Measurements from ENCODE around the gene HAUS1.

The HAUS1 gene, protein sequence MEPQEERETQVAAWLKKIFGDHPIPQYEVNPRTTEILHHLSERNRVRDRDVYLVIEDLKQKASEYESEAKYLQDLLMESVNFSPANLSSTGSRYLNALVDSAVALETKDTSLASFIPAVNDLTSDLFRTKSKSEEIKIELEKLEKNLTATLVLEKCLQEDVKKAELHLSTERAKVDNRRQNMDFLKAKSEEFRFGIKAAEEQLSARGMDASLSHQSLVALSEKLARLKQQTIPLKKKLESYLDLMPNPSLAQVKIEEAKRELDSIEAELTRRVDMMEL

DNA sequence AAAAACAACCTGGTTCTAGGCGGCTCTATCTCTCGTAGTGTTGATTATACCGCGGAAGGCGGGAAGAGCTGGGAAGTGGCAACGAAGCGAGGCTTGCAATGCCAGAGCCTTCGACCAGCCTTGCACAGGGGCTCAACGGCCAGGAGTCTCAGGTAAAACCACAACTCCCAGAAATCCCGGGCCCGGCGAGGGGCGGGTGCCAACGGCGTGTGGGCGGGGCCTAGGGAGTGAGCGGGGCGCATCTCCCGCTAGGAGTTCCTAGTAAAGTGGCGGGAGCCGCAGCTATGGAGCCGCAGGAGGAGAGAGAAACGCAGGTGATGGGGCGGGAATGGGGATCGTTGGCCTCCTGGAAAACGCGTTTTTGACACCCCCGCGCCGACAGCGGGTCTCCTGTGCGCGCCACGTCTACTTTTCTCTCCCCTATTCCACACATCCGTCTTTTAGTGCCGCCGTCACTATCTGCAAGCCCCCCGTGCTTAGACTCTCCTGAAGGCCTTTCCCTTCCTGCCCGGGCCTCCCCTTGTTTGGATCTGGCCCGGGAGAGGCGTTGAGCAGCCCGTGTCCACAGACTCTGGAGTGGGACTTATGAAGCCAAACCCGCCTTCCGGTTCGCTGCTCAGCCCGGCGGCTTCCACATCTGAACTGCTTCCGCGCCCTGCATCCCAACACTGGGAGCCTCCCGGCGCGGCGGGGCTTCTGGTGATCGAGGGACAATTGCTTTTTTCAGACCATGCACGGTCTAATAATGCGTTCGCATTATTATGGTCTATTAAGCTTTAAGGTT lies at the start of gene HAUS1:
Gene HAUS1 (plus strand): TSS at position 258 of the 784 bp plus-strand sequence. CDS start 27 bp downstream, at position 285.
- peak; percentile 98 for DNase-seq (ENCODE audit: low spot score)

DNA sequence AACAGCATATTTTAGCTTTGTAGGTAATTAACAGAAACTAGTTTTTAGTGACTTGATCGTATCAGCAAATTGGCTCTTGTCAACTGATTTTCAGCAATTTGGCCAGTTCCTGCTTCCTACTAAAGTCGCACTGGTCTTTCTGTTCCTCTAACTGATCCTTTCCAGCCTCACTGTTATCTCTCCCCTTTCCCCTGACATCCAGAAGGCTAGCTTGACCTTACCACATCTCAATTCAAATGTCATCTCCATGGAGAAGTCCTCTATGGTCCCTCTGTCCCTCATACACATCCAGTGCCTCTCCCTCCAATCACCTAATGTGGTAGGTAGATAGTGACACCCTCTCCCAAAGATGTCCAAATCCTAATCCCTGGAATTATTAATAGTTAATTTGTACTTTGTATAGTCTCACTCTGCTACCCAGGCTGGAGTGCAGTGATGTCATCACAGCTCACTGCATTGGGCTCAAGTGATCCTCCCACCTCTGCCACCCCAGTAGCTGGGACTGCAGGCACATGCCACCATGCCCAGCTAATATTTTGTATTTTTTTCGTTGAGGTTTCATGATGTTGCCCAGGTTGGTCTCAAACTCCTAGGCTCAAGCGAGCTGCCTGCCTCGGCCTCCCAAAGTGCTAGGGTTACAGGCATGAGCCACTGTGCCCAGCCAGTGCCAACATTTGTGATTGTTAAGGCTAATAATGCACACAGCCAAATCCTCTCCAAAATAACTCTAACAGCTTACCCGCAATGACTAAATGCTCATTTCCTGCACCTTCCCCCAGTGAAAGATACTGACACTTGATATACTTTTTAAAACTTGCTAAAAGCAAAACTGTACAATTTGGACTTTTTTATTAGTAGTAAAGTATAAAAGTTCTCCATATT lies 49.0 kb upstream of the HAUS1 start:
- DNase-seq (ENCODE audit: low spot score): no peak

DNA sequence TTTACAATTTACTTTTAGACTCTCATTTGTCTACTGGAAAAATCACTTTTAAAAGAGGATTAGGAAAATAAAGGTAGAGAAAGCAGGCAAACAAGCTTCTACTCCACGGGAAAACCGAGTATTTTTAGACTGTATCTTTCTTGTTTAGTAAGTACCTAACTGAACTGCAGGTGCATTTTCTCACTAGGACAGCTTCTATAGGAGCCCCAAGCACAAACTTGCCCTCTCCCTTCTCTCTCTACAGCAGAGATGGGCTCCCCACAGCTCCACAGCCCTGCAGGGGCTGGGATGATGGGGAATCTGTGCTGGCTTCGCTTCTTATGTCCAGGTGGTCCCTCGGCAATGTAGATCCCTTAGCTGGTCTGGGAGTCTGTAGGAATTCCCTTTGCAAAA lies 48.4 kb upstream of the HAUS1 start:
- no peak for DNase-seq (ENCODE audit: low spot score)

DNA sequence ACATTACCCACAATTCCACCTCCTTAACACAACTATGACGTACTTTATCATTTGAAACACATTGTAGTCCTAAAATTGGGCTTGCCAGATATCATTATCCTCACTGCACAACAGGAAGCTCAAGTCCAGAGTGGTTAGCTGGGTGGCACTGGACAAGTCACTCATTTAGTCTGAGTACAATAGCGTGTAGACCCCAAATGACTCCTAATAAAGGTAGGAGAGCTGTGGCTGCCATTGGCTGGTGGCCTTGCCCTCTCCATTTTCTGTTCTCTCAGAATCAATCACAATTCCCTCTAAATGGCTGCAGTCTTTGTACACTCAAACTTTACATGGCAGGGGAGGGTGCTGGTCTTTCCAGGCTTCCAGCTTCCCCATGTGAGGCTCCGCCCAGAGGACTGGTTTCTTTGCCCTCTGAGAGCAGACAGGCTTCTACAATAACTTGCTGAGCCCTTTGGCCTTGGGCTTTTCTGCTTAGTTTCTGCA lies 43.8 kb upstream of the HAUS1 start:
- no peak for DNase-seq (ENCODE audit: low spot score)

DNA sequence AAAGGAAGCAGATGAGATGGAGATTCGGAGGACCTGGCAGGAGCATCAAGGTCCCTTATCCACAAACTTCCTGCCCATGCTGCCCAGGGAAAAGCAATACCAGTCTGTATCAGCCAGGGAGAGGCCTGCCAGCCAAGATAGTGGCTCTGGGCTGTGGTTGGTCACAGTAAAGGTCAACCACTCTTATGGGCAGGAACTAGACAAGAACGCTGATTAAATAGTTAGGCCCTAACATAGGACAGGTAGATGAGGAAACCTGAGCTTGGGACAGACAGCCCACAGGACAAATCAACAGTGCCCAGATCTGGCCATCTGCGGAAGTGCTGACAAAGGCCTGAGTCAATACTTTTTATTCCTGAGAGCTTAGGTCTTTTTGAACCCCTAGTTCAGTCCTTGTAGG lies 42.8 kb upstream of the HAUS1 start:
- no peak for DNase-seq (ENCODE audit: low spot score)

DNA sequence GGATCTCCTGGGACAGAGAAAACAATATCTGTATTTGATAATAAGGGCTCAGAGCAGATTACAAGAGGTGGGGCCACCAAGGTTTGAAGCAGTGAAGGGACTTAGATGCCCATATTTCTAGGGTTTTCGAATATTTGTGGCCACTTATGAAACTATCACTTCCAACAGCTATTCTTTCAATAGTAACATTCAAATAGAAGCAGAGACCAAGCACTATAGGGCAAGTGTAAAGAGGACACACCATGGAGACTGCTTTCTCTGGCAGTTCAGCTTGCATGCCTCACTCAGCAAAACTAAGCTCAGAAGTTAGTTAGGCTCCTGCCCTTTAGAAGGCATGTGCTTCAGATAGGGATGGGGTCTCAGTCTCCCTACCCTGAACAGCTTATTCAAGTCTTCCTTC lies 42.4 kb upstream of the HAUS1 start:
- no peak for DNase-seq (ENCODE audit: low spot score)

DNA sequence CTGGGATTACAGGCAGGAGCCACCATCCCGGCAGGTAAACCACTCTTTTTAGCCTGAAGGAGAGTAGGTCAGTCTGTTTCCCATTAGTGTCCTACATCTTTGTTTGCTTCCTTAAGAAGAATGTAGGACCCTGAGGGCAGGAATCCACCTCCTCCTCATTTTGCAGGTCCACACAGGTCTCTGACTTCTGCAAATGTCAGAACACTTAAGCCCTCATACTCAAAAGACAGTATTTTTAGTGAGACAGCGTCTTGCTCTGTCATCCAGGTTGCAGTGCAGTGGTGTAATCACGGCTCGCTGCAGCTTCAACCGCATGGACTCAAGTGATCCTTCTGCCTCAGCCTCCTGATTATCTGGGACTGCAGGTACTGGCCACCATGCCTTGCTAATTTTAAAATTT lies 41.4 kb upstream of the HAUS1 start:
- no peak for DNase-seq (ENCODE audit: low spot score)

DNA sequence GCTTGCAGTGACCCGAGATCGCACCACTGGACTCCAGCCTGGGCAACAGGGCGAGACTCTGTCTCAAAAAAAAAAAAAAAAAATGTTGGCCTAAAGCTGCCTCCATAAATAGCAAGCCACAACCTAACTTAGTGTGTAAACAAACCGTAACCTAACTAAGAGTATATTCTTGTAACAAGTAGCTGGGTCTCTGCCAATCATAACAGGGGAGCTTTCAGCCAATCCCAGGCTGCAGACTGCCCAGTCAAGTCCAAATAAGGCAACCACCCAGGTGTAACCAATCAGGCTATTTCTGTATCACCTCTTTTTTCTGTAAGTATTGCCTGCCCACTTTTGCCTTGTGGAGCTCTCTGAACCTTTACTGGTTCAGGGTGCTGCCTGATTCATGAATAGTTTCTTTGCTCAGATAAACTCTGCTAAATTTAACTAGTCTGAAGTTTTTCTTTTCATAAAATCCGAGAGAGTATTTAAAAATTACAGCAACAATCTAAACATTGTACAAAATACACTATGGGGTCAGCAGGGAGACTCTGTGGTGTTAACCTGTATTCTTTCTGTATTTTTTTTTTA lies 36.7 kb upstream of the HAUS1 start:
- DNase-seq (ENCODE audit: low spot score): no peak

DNA sequence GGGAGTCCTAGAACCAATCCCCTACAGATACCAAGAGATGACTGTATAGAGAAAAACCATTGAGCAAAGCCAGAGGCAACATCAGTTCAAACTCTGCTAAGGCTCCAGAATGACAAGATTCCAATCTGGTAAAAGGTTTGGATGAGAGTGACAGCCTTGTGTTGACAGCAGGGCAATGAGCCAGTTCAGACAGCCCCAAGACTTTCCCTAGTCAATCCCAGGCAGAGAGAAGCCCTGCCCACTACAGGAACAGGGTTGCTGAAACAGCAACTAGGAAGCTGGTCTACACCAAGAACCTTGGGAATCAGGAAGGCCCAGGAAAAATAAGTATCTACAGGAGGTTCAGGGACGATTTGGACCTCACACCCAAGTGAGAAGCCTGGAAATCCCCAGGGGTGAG lies 35.4 kb upstream of the HAUS1 start:
- no peak for DNase-seq (ENCODE audit: low spot score)

DNA sequence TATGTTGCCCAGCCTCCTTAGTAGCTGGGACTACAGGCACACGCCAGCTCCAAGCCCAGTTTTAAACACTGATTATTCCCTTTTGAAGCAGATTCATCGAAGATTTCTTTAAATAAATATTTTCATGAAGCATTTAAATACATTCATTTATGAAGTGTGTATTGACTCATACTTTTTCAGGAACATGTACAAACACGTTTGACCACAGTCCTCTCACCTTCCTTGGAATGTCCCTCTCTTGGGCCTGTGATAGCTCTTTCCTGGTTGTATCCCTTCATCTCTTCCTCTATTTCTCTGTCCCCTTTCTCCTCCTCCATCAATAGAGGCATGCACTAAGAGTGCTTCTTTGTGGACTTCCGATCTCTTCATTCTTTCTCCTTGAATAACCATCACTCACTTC lies 34.7 kb upstream of the HAUS1 start:
- DNase-seq (ENCODE audit: low spot score): no peak

DNA sequence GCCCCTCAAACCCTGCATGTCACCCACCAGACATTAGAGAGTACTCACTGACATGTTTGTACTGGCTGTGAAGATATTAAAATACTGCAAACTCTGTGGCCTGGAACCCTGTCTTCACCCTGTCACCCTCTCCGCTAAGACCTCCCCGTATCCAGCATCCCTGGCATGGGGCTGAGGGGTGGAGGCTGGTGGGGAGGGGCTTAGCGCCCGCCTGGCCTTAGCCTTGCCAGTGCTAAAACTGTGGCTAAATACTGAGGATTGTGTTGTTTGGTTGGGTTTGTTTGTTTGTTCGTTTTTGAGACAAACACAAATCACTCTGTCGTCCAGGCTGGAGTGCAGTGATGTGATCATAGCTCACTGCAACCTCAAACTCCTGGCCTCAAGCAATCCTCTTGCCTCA lies 34.0 kb upstream of the HAUS1 start:
- no peak for DNase-seq (ENCODE audit: low spot score)

DNA sequence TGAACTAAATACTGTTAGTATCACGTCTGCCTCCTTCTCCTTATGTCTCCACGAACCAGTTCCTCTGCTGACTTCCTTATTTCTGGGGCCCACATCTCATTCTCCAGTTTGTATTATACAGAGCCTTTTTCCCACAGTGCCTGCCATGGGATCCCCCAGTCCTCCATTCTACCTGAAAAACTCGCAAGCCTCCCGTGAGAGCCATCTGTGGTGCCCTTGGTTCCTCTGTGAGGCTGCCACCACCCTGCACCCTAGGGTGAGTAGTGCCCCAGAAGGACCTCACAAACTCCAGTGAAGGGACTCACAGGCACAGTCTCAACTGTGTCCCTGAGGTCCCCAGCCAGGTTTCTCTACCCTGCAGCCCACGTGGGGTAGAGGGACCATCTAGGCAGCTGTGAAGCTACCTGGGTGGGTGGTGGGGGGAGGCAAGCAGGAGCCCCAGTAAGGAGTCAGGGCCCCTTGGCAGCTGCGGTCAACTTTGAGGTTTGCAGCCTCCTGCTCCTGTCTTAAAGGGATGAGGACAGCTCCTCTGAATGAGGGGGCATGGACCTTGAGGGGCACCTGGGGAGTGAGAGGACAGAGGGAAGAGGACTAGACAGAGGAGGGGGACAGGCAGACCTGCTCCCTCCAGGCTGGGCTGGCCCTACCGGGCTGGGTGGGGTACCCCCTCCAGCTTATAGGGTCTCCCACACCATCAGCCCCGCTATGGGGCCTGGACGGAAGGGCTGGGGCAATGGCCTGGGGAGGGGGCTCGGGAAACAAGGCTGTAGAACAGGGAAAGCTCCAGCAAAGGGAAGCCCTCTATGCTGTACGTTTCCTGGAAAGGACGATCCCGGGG lies 33.2 kb upstream of the HAUS1 start:
- no peak for DNase-seq (ENCODE audit: low spot score)

DNA sequence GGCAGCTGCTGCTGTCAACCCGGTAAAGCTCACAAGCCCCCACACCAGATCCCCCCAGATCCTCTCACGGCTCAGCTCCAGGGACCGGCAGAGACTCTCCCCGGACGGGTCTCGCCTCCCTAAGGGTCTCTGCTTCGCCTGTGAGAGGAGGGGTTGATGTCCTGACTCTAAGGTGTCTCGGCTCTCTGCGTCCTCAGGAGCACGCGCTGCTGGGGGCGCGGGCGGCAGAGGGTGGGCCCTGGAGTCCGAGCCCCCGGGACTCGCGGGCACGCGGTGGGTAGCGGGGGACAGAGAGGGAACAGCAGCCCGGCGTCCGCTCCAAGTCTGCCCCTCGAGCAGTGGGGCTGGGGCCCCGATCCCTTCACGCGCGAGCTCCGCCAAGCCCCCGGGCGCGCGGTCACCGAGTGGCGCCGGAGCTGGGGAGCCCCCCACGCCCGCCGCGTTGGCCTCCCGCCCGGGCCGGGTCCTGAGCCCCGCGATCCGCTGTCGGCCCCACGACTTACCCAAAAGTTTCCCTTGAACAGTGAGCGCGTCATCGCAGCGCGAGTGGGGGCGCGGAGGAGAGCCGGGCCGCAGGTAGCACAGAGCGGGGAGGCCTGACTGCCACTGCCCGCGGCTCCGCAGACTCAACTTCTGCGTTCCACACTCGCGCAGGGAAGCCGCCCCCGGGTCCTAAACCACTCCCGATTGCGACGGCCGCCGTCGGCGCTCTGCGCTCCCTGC lies 32.4 kb upstream of the HAUS1 start, which contains the start of gene PSTPIP2:
Gene PSTPIP2 (minus strand): TSS at position 608 of the 723 bp plus-strand sequence. CDS start 72 bp downstream, at position 536.
- peak; percentile 82 for DNase-seq (ENCODE audit: low spot score)

DNA sequence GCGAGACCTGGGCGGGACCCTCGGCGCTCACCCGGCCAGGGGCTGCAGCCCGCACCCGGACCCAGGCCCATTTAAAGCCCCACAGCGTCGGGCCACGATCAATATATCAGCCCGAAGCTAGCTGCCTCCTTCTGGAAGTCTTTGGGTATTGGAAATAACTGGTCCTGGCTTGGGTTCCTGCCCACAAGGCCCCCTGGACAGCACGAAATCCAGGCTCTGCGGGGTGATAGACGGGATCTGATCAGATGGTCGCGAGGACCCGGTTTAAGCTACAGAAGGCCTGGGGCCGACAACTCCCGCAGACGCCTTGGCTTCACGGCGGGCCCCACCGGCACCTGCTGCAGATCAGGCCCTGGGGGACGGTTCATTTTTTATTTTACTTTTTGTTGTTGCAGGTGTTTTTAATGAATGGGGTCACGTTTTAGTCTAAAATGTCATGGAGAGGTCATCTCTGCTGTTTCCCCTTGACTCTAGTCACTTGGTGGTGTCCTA lies 31.8 kb upstream of the HAUS1 start:
- DNase-seq (ENCODE audit: low spot score): no peak

DNA sequence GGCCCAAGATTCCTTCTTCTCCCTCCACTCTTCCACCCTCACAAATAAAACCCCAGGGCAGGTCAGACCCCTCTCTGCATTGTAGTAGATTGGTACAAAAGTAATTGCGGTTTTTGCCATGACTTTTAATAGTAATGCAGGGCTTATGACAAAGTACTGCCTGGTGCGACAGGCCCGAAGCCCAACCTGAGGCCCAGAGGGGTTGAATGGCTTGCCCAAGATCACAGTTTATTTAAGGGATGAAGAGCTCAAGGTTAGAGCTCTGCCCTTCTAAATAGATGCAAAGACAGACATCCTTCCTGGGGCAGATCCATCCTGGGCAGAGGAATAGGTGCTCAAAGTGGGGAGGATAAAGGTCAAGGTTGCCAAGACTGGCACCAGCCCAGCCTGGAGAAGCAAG lies 31.2 kb upstream of the HAUS1 start:
- DNase-seq (ENCODE audit: low spot score): no peak

DNA sequence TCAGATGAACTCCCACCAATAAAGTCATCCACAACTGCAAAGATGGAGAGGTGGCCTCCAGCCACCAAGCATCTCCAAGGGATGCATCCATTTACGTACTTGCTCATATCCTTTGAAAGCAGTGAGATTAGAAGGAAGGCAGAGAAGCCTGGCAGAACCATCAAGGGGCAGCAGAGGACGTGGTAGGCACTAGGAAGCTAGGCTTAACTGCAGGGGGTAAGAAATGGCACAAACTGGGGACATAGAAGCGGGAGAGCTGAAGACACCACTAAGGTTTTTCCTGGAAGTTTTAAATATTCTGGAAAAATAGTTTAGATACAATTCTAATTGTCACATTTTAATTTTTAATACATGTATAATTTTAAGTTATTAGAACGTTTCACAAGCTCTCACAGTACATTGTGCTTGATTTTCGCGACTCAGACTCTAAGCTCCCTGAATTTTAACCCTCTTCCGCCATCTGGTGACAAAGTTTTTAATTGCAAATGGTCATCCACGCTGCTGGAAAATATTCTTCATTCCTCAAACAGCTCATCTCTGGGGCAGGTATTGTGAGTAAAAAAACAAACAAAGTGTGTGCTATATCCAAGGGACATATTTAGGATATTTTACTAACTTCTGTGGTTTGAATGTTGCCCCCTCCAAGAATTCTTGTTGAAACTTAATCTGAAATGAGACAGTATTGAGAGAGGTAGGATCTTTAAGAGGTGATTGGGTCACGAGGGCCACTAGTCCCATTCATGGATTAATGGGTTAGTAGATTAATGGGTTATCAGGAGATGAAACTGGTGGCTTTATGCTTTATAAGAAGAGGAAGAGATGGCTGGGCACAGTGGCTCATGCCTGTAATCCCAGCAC lies 30.5 kb upstream of the HAUS1 start:
- peak; percentile 65 for DNase-seq (ENCODE audit: low spot score)

DNA sequence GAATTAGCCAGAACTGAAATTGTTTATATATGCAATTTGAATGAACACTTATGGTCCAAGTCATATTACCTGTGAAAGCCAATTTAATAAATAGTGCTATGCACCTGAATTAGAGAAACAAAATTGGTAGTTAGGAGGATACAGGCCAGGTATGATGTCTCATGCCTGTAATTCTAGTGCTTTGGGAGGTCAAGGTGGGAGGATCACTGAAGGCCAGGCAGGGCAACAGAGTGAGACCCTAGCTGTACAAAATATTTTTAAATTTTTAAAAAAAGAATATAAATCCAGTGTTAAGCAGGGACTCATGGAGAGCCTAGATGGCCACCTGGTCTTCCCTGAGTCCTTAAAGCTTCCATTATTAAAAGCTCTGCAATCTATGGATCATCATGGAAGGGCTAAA lies 24.8 kb upstream of the HAUS1 start:
- DNase-seq (ENCODE audit: low spot score): no peak

DNA sequence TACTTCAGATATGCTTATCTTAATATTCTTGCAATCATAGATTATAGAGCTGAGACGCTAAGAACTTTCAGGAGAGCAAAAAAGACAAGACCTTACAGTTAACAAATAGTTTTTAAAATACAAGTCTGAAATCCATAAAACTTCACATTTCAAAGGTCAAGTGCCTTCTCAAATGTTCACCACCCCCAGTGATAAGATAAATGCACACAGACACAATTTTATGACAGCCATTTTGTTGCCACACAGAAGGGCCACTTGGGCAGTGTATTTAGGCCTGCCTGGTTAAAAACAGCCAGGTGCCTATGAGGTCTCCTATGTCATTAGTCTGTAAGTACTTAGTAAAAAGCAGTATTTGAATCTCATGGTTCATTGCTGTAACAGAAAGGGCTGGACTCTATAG lies 24.0 kb upstream of the HAUS1 start:
- no peak for DNase-seq (ENCODE audit: low spot score)

DNA sequence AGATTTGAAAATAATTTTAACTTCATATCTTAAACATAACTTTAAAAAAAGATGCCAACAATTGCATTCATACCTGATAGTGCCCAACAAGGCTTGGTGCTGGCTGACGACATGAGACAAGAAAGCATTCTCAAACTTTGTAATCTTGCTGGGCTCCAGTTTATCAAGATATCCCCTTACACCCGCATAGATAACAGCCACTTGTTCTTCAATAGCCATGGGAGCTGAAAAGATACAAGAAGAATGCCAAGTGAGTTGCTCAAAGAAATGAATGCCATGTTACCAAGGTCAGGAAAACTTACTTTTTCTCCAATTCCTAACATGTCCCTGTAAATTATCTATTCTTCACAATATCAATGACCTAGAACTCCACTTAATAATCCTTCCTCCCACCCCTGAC lies 19.8 kb upstream of the HAUS1 start:
- DNase-seq (ENCODE audit: low spot score): no peak

Data from D341Med (cell line).